K562 (cell line): ENCODE measurements around the gene CARM1. TPM values are rescaled to one million over a fixed set of nuclear protein-coding genes. Genes with fewer than 3 reads are reported as not detected.

Experiments used
- CBX2 ChIP-seq: fragments of 200-600 bp; sonication (generic); IDR thresholded peaks from one replicate; pipeline ENCODE4 v1.6.1; 2012; ENCODE audit warnings: mild to moderate bottlenecking, low read length, inconsistent platforms; ENCODE audit not compliant: insufficient read depth, poor library complexity, severe bottlenecking
- FOXA3 ChIP-seq, 2 experiments: fragments of 450-650 bp in 1 of 2; sonication (generic) in 1 of 2; formaldehyde crosslinking; IDR thresholded peaks in 1 of 2; conservative IDR thresholded peaks in 1 of 2; 2 replicates each; pipeline versions ENCODE4 v1.4.0 to v1.8.0; 2020 to 2022; ENCODE audit warnings: mild to moderate bottlenecking in 2 of 2, missing genetic modification reagents in 1 of 2
- HDAC2 ChIP-seq: fragments of 450-650 bp; IDR thresholded peaks from 2 replicates; pipeline ENCODE4 v1.6.1; 2016; ENCODE audit warnings: mild to moderate bottlenecking
- POLR2AphosphoS2 ChIP-seq: IDR thresholded peaks from 2 replicates; pipeline ENCODE4 v1.6.1; 2012; ENCODE audit warnings: low read length, improper control_type of control experiment
- RUNX1 ChIP-seq: sonication (generic); IDR thresholded peaks from 2 replicates; pipeline ENCODE4 v1.6.1; 2016; ENCODE audit warnings: antibody characterized with exemption, low read depth
- ZNF449 ChIP-seq: fragments of 250-450 bp; sonication (Bioruptor Pico); IDR thresholded peaks from 2 replicates; pipeline ENCODE4 v1.8.0; 2022; ENCODE audit warnings: moderate library complexity, mild to moderate bottlenecking, inconsistent platforms
- polyA plus RNA-seq, 8 experiments: library from polyadenylated mRNA; depleted of rRNA in 4 of 8; stranded (reverse) in 5 of 8; unstranded in 3 of 8; fragments of >200 nt; fragmentation: Nextera tagmentation in 2 of 8; fragmentation: Illumina TruSeq in 1 of 8; extraction: Ambion mirVana in 2 of 8; extraction: Trizol in 1 of 8; gene quantifications; 2 replicates each; pipeline versions ENCODE4 v1.2.1 to v1.2.3, GENCODE V29; 2011 to 2014; ENCODE audit warnings: inconsistent platforms in 1 of 8, missing spikeins in 1 of 8
- total RNA-seq, 7 experiments: library from RNA; depleted of rRNA in 6 of 7; stranded (reverse); fragments of >200 nt in 6 of 7; fragmentation: Illumina TruSeq in 2 of 7; extraction: Trizol in 2 of 7; gene quantifications; 2 replicates each; pipeline versions ENCODE4 v1.2.1 to v1.2.3, GENCODE V29; 2011 to 2021; ENCODE audit warnings: low replicate concordance in 1 of 7
- TF ChIP-seq, protein P1 (sequence below): fragments of 450-650 bp; IDR thresholded peaks from 2 replicates; pipeline ENCODE4 v1.6.1; 2016
- TF ChIP-seq, protein P2 (sequence below), 3 experiments: IDR thresholded peaks in 2 of 3; conservative IDR thresholded peaks in 1 of 3; 2 replicates each; pipeline ENCODE4 v1.5.1; 2011 to 2012; ENCODE audit warnings: low read length in 3 of 3, mild to moderate bottlenecking in 3 of 3, control low read depth in 2 of 3, improper control_type of control experiment in 1 of 3, inconsistent platforms in 1 of 3, low read depth in 1 of 3, mixed read lengths in 1 of 3, moderate library complexity in 1 of 3; ENCODE audit not compliant: insufficient read depth in 2 of 3
- TF ChIP-seq, protein P3 (sequence below): fragments of 450-650 bp; IDR thresholded peaks from 2 replicates; pipeline ENCODE4 v1.6.1; 2016; ENCODE audit warnings: mild to moderate bottlenecking, moderate library complexity

Gene CARM1
- total and polyA plus RNA-seq, 9 of the 15 experiments (the other 6 are each of a cell fraction or from before 2014, with no cell fraction given) = 0.36 to 86.0 (median 29.7) TPM

DNA sequence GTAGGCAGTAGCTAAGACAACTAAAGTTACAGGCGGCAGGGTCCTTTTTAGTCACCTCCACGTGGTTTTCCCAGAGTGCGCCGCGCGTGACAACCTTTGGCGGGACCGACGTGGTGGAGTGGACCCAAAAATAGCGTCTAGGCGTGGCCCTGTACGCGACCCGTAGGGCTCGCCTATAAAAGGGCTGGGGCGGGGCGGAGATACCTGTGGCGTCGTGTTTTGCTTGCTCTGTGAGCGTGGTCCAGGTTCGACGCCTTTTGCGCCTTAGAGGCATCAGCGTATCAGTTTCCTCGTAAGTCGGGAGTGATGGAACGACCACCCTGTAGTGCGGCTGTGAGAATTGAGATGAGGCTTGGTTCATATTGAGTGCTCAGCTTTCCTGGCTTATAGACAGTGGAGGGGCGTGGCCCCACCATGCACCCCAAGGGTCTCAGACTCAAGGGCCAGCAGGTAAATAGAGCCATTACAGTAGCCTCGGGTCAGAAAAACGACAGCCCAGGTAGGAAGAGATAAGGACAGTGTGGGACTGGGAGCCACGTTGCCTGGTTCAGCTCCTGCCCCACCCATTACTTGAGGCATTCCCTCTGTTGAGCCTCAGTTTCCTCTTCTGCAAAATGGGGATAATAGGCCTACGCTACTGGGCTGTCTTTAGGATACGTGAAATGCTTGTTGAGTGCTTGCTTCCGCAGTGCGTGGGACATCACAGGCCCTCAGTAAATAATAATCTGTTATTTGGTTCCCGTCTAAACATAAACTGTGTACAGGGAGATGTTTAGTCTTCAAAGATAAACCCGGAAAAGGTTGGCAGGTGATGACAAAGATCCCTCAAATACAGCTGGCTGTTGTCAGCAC, 34.6 kb upstream of the CARM1 start (continued):
- TF ChIP-seq HDAC2 = peak; percentile 77; the same call in 1 of the 2 replicates
- TF ChIP-seq, protein P1, sequence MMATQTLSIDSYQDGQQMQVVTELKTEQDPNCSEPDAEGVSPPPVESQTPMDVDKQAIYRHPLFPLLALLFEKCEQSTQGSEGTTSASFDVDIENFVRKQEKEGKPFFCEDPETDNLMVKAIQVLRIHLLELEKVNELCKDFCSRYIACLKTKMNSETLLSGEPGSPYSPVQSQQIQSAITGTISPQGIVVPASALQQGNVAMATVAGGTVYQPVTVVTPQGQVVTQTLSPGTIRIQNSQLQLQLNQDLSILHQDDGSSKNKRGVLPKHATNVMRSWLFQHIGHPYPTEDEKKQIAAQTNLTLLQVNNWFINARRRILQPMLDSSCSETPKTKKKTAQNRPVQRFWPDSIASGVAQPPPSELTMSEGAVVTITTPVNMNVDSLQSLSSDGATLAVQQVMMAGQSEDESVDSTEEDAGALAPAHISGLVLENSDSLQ = no peak
- TF ChIP-seq, protein P2, sequence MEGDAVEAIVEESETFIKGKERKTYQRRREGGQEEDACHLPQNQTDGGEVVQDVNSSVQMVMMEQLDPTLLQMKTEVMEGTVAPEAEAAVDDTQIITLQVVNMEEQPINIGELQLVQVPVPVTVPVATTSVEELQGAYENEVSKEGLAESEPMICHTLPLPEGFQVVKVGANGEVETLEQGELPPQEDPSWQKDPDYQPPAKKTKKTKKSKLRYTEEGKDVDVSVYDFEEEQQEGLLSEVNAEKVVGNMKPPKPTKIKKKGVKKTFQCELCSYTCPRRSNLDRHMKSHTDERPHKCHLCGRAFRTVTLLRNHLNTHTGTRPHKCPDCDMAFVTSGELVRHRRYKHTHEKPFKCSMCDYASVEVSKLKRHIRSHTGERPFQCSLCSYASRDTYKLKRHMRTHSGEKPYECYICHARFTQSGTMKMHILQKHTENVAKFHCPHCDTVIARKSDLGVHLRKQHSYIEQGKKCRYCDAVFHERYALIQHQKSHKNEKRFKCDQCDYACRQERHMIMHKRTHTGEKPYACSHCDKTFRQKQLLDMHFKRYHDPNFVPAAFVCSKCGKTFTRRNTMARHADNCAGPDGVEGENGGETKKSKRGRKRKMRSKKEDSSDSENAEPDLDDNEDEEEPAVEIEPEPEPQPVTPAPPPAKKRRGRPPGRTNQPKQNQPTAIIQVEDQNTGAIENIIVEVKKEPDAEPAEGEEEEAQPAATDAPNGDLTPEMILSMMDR (IDR thresholded peaks at IDR 0.05 in 2 of 3, conservative IDR thresholded peaks at IDR 0.05 in 1 of 3; ENCODE audit: insufficient read depth in 2 of 3, low read depth in 1 of 3, low read length in 3 of 3) = no peak
- TF ChIP-seq, protein P3, sequence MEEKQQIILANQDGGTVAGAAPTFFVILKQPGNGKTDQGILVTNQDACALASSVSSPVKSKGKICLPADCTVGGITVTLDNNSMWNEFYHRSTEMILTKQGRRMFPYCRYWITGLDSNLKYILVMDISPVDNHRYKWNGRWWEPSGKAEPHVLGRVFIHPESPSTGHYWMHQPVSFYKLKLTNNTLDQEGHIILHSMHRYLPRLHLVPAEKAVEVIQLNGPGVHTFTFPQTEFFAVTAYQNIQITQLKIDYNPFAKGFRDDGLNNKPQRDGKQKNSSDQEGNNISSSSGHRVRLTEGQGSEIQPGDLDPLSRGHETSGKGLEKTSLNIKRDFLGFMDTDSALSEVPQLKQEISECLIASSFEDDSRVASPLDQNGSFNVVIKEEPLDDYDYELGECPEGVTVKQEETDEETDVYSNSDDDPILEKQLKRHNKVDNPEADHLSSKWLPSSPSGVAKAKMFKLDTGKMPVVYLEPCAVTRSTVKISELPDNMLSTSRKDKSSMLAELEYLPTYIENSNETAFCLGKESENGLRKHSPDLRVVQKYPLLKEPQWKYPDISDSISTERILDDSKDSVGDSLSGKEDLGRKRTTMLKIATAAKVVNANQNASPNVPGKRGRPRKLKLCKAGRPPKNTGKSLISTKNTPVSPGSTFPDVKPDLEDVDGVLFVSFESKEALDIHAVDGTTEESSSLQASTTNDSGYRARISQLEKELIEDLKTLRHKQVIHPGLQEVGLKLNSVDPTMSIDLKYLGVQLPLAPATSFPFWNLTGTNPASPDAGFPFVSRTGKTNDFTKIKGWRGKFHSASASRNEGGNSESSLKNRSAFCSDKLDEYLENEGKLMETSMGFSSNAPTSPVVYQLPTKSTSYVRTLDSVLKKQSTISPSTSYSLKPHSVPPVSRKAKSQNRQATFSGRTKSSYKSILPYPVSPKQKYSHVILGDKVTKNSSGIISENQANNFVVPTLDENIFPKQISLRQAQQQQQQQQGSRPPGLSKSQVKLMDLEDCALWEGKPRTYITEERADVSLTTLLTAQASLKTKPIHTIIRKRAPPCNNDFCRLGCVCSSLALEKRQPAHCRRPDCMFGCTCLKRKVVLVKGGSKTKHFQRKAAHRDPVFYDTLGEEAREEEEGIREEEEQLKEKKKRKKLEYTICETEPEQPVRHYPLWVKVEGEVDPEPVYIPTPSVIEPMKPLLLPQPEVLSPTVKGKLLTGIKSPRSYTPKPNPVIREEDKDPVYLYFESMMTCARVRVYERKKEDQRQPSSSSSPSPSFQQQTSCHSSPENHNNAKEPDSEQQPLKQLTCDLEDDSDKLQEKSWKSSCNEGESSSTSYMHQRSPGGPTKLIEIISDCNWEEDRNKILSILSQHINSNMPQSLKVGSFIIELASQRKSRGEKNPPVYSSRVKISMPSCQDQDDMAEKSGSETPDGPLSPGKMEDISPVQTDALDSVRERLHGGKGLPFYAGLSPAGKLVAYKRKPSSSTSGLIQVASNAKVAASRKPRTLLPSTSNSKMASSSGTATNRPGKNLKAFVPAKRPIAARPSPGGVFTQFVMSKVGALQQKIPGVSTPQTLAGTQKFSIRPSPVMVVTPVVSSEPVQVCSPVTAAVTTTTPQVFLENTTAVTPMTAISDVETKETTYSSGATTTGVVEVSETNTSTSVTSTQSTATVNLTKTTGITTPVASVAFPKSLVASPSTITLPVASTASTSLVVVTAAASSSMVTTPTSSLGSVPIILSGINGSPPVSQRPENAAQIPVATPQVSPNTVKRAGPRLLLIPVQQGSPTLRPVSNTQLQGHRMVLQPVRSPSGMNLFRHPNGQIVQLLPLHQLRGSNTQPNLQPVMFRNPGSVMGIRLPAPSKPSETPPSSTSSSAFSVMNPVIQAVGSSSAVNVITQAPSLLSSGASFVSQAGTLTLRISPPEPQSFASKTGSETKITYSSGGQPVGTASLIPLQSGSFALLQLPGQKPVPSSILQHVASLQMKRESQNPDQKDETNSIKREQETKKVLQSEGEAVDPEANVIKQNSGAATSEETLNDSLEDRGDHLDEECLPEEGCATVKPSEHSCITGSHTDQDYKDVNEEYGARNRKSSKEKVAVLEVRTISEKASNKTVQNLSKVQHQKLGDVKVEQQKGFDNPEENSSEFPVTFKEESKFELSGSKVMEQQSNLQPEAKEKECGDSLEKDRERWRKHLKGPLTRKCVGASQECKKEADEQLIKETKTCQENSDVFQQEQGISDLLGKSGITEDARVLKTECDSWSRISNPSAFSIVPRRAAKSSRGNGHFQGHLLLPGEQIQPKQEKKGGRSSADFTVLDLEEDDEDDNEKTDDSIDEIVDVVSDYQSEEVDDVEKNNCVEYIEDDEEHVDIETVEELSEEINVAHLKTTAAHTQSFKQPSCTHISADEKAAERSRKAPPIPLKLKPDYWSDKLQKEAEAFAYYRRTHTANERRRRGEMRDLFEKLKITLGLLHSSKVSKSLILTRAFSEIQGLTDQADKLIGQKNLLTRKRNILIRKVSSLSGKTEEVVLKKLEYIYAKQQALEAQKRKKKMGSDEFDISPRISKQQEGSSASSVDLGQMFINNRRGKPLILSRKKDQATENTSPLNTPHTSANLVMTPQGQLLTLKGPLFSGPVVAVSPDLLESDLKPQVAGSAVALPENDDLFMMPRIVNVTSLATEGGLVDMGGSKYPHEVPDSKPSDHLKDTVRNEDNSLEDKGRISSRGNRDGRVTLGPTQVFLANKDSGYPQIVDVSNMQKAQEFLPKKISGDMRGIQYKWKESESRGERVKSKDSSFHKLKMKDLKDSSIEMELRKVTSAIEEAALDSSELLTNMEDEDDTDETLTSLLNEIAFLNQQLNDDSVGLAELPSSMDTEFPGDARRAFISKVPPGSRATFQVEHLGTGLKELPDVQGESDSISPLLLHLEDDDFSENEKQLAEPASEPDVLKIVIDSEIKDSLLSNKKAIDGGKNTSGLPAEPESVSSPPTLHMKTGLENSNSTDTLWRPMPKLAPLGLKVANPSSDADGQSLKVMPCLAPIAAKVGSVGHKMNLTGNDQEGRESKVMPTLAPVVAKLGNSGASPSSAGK = peak; percentile 100
- TF ChIP-seq CBX2 = no peak
- TF ChIP-seq ZNF449 (CRISPR knock-in tag) = peak; percentile 90
- TF ChIP-seq POLR2AphosphoS2 = no peak
- peak in 1 of 2 experiments; percentile 95; a peak in 2 of 4 replicates for TF ChIP-seq FOXA3 (CRISPR knock-in tag; conservative IDR thresholded peaks at IDR 0.05 in 1 of 2, IDR thresholded peaks at IDR 0.05 in 1 of 2)
- TF ChIP-seq RUNX1 = no peak
